Measurements from ENCODE around the gene TRPM2.
A peak's percentile ranks its signal among the peaks of the same experiment; 100 is the strongest.

TRPM2 gene

GRCh38 chr21:44426663-44427191 is 73.3 kb downstream of the TRPM2 start:
- Mint-ChIP-seq H3K27ac (no peak overlapping the region), H3K27me3 (no peaks in the 10 kb centered on the region), H3K4me3 (no peak overlapping the region), H3K4me1 (peaks cover 6% of the 10 kb centered on the region), H3K9me3 (peaks cover 8% of the 10 kb centered on the region), H3K36me3 (peaks cover 4% of the 10 kb centered on the region)
- no peak for ATAC-seq (ENCODE audit: low read depth)
- no peak for DNase-seq (ENCODE audit: low spot score in 2 of 2)

GRCh38 chr21:44427241-44428120 is 74.1 kb downstream of the TRPM2 start:
- Mint-ChIP-seq H3K4me3 (no peak overlapping the region), H3K36me3 (peaks cover 6% of the 10 kb centered on the region), H3K4me1 (peaks cover 6% of the 10 kb centered on the region), H3K27ac (no peak overlapping the region), H3K27me3 (no peaks in the 10 kb centered on the region), H3K9me3 (peaks cover 9% of the 10 kb centered on the region)
- DNase-seq (ENCODE audit: low spot score in 2 of 2) (no peak), ATAC-seq (ENCODE audit: low read depth) (no peak)

GRCh38 chr21:44428281-44428960 is 75.0 kb downstream of the TRPM2 start:
- no peak overlapping the region for H3K27ac Mint-ChIP-seq
- H3K9me3 Mint-ChIP-seq, result peaks cover 9% of the 10 kb centered on the region
- H3K4me1 Mint-ChIP-seq, result peaks cover 2% of the 10 kb centered on the region
- DNase-seq (ENCODE audit: low spot score in 2 of 2) (peak; percentile 70 to 79), ATAC-seq (ENCODE audit: low read depth) (peak; percentile 71)
- no peaks in the 10 kb centered on the region for H3K27me3 Mint-ChIP-seq
- H3K36me3 Mint-ChIP-seq, result peaks cover 6% of the 10 kb centered on the region
- H3K4me3 Mint-ChIP-seq, result no peak overlapping the region

- DNase-seq (ENCODE audit: low spot score in 2 of 2) (no peak), ATAC-seq (ENCODE audit: low read depth) (no peak)
- Mint-ChIP-seq H3K27me3 (no peaks in the 10 kb centered on the region), H3K27ac (no peak overlapping the region), H3K36me3 (peaks cover 6% of the 10 kb centered on the region), H3K4me3 (no peak overlapping the region), H3K4me1 (no peaks in the 10 kb centered on the region), H3K9me3 (peaks cover 9% of the 10 kb centered on the region)
Measured at GRCh38 chr21:44429894-44430293, 76.5 kb downstream of the TRPM2 start.

- H3K27ac Mint-ChIP-seq, result no peak overlapping the region
- peaks cover 13% of the 10 kb centered on the region for H3K36me3 Mint-ChIP-seq
- ATAC-seq (ENCODE audit: low read depth), result no peak
- no peak overlapping the region for H3K4me3 Mint-ChIP-seq
- DNase-seq (ENCODE audit: low spot score in 2 of 2), result no peak
- H3K27me3 Mint-ChIP-seq, result peaks cover 3% of the 10 kb centered on the region
- no peaks in the 10 kb centered on the region for H3K4me1 Mint-ChIP-seq
- peaks cover 9% of the 10 kb centered on the region for H3K9me3 Mint-ChIP-seq
Measured at GRCh38 chr21:44431300-44431699, 77.9 kb downstream of the TRPM2 start.

- peaks cover 3% of the 10 kb centered on the region for H3K27me3 Mint-ChIP-seq
- ATAC-seq (ENCODE audit: low read depth) (no peak), DNase-seq (ENCODE audit: low spot score in 2 of 2) (no peak)
- no peaks in the 10 kb centered on the region for H3K4me1 Mint-ChIP-seq
- peaks cover 9% of the 10 kb centered on the region for H3K9me3 Mint-ChIP-seq
- H3K4me3 Mint-ChIP-seq, result no peak overlapping the region
- H3K36me3 Mint-ChIP-seq, result peaks cover 13% of the 10 kb centered on the region
- no peak overlapping the region for H3K27ac Mint-ChIP-seq
Measured at GRCh38 chr21:44432841-44433790, 79.7 kb downstream of the TRPM2 start.

- no peak for ATAC-seq (ENCODE audit: low read depth)
- Mint-ChIP-seq H3K4me3 (no peak overlapping the region), H3K9me3 (peaks cover 8% of the 10 kb centered on the region), H3K36me3 (peaks cover 13% of the 10 kb centered on the region), H3K27me3 (peaks cover 3% of the 10 kb centered on the region), H3K4me1 (no peaks in the 10 kb centered on the region), H3K27ac (no peak overlapping the region)
- DNase-seq (ENCODE audit: low spot score in 2 of 2), result no peak
Measured at GRCh38 chr21:44433791-44434567, 80.6 kb downstream of the TRPM2 start.

- Mint-ChIP-seq H3K27me3 (peaks cover 3% of the 10 kb centered on the region), H3K4me3 (no peak overlapping the region), H3K9me3 (peaks cover 8% of the 10 kb centered on the region), H3K27ac (no peak overlapping the region), H3K4me1 (no peaks in the 10 kb centered on the region), H3K36me3 (peaks cover 14% of the 10 kb centered on the region)
- DNase-seq (ENCODE audit: low spot score in 2 of 2) (no peak), ATAC-seq (ENCODE audit: low read depth) (no peak)
Measured at GRCh38 chr21:44434568-44434925, 81.1 kb downstream of the TRPM2 start.

GRCh38 chr21:44434936-44435635 is 81.7 kb downstream of the TRPM2 start:
- Mint-ChIP-seq H3K36me3 (peaks cover 13% of the 10 kb centered on the region), H3K9me3 (peaks cover 6% of the 10 kb centered on the region), H3K27ac (no peak overlapping the region), H3K4me1 (no peaks in the 10 kb centered on the region), H3K4me3 (no peak overlapping the region), H3K27me3 (peaks cover 3% of the 10 kb centered on the region)
- ATAC-seq (ENCODE audit: low read depth) (no peak), DNase-seq (ENCODE audit: low spot score in 2 of 2) (no peak)

- peaks cover 11% of the 10 kb centered on the region for H3K36me3 Mint-ChIP-seq
- no peak overlapping the region for H3K4me3 Mint-ChIP-seq
Measured at GRCh38 chr21:44436111-44436611, 82.7 kb downstream of the TRPM2 start.

GRCh38 chr21:44436958-44437357 is 83.5 kb downstream of the TRPM2 start:
- no peak for DNase-seq (ENCODE audit: low spot score in 2 of 2)
- H3K9me3 Mint-ChIP-seq, result no peaks in the 10 kb centered on the region
- H3K27me3 Mint-ChIP-seq, result peaks cover 3% of the 10 kb centered on the region
- H3K36me3 Mint-ChIP-seq, result peaks cover 8% of the 10 kb centered on the region
- no peak overlapping the region for H3K27ac Mint-ChIP-seq
- H3K4me3 Mint-ChIP-seq, result no peak overlapping the region
- no peak for ATAC-seq (ENCODE audit: low read depth)
- no peaks in the 10 kb centered on the region for H3K4me1 Mint-ChIP-seq

More at GRCh38 chr21:44436111-44436611, 82.7 kb downstream of the TRPM2 start:
- Mint-ChIP-seq H3K4me1 (no peaks in the 10 kb centered on the region), H3K27me3 (peaks cover 3% of the 10 kb centered on the region), H3K27ac (no peak overlapping the region), H3K9me3 (peaks cover 3% of the 10 kb centered on the region)
- no peak for DNase-seq (ENCODE audit: low spot score in 2 of 2)
- ATAC-seq (ENCODE audit: low read depth), result no peak

- H3K4me3 Mint-ChIP-seq, result no peak overlapping the region
- H3K4me1 Mint-ChIP-seq, result no peaks in the 10 kb centered on the region
- DNase-seq (ENCODE audit: low spot score in 2 of 2), result no peak
- no peaks in the 10 kb centered on the region for H3K9me3 Mint-ChIP-seq
- peaks cover 3% of the 10 kb centered on the region for H3K27me3 Mint-ChIP-seq
- H3K36me3 Mint-ChIP-seq, result peaks cover 8% of the 10 kb centered on the region
- H3K27ac Mint-ChIP-seq, result no peak overlapping the region
- ATAC-seq (ENCODE audit: low read depth), result no peak
Measured at GRCh38 chr21:44437371-44437695, 83.9 kb downstream of the TRPM2 start.
